Mammary epithelial cell (primary cell): ENCODE results near the gene STAG3.
A peak's percentile ranks its signal among the peaks of the same experiment; 100 is the strongest.

Experiments
- EZH2 ChIP-seq: IDR thresholded peaks from 2 replicates; pipeline ENCODE4 v1.6.1; 2012; ENCODE audit warnings: low read length, inconsistent platforms, borderline replicate concordance
- TF ChIP-seq, protein P1 (sequence below), 2 donors: IDR thresholded peaks in 1 of 2; conservative IDR thresholded peaks in 1 of 2; 2 replicates each; pipeline ENCODE4 v1.5.1; 2011 to 2012; ENCODE audit warnings: inconsistent platforms in 2 of 2, low read length in 2 of 2, mild to moderate bottlenecking in 2 of 2, control low read depth in 1 of 2, low read depth in 1 of 2; ENCODE audit not compliant: insufficient read depth in 1 of 2; ENCODE audit errors: extremely low read depth in 1 of 2

- no peak for TF ChIP-seq EZH2
- TF ChIP-seq, protein P1, sequence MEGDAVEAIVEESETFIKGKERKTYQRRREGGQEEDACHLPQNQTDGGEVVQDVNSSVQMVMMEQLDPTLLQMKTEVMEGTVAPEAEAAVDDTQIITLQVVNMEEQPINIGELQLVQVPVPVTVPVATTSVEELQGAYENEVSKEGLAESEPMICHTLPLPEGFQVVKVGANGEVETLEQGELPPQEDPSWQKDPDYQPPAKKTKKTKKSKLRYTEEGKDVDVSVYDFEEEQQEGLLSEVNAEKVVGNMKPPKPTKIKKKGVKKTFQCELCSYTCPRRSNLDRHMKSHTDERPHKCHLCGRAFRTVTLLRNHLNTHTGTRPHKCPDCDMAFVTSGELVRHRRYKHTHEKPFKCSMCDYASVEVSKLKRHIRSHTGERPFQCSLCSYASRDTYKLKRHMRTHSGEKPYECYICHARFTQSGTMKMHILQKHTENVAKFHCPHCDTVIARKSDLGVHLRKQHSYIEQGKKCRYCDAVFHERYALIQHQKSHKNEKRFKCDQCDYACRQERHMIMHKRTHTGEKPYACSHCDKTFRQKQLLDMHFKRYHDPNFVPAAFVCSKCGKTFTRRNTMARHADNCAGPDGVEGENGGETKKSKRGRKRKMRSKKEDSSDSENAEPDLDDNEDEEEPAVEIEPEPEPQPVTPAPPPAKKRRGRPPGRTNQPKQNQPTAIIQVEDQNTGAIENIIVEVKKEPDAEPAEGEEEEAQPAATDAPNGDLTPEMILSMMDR (conservative IDR thresholded peaks at IDR 0.05 in 1 of 2, IDR thresholded peaks at IDR 0.05 in 1 of 2; ENCODE audit: extremely low read depth in 1 of 2, insufficient read depth in 1 of 2, low read depth in 1 of 2, low read length in 2 of 2), result peak; percentile 55 to 74
These were observed 46.9 kb upstream of the STAG3 start for GRCh38 chr7:100130608-100131453.
